IgD-negative memory B cell (primary cell): ENCODE results near the gene NSUN6. TPM values are rescaled to one million over a fixed set of nuclear protein-coding genes. Genes with fewer than 3 reads are reported as not detected.

ENCODE experiments used
- H3K27ac Mint-ChIP-seq, 3 donors: one replicate each; pipeline ENCODE4 v1.8.0; 2020 to 2022; ENCODE audit warnings: mild to moderate bottlenecking in 3 of 3, mixed read lengths in 3 of 3, moderate library complexity in 1 of 3
- H3K27me3 Mint-ChIP-seq: one replicate; pipeline ENCODE4 v1.8.0; 2021; ENCODE audit warnings: mixed read lengths
- H3K36me3 Mint-ChIP-seq: one replicate; pipeline ENCODE4 v1.8.0; 2020; ENCODE audit warnings: mild to moderate bottlenecking, mixed read lengths
- H3K4me1 Mint-ChIP-seq, 3 donors: one replicate each; pipeline ENCODE4 v1.8.0; 2020 to 2022; ENCODE audit warnings: mixed read lengths in 3 of 3, mild to moderate bottlenecking in 1 of 3
- H3K4me3 Mint-ChIP-seq, 4 donors: one replicate each; pipeline ENCODE4 v1.8.0; 2020 to 2022; ENCODE audit warnings: mild to moderate bottlenecking in 4 of 4, mixed read lengths in 4 of 4, moderate library complexity in 3 of 4
- H3K9me3 Mint-ChIP-seq, 3 donors: one replicate each; pipeline ENCODE4 v1.8.0; 2020 to 2021; ENCODE audit warnings: mixed read lengths in 3 of 3, mild to moderate bottlenecking in 1 of 3
- polyA plus RNA-seq: library from polyadenylated mRNA; unstranded; fragments of 300-500 nt; fragmentation: Illumina TruSeq; gene quantifications from one replicate; pipeline ENCODE4 v1.2.3, GENCODE V29; 2021

Gene NSUN6
- polyA plus RNA-seq, 1 donor from 2014 or later, result 8.6 TPM

- Mint-ChIP-seq H3K27ac (no peak overlapping the region), H3K4me1 (peaks cover 0 to 3% (median 0%) of the 10 kb centered on the region in 3 donors), H3K27me3 (no peaks in the 10 kb centered on the region), H3K36me3 (peaks cover 15% of the 10 kb centered on the region), H3K4me3 (no peak overlapping the region), H3K9me3 (peaks cover 1 to 7% (median 3%) of the 10 kb centered on the region in 3 donors)
These were observed 118.4 kb downstream of the NSUN6 start for GRCh38 chr10:18532881-18533535.

- Mint-ChIP-seq H3K27ac (no peak overlapping the region), H3K36me3 (peaks cover 12% of the 10 kb centered on the region), H3K4me3 (no peak overlapping the region), H3K4me1 (no peaks in the 10 kb centered on the region), H3K9me3 (peaks cover 1 to 7% (median 3%) of the 10 kb centered on the region in 3 donors), H3K27me3 (no peaks in the 10 kb centered on the region)
These were observed 123.1 kb downstream of the NSUN6 start for GRCh38 chr10:18528292-18528691.

GRCh38 chr10:18527687-18528086 is 123.7 kb downstream of the NSUN6 start:
- H3K27me3 Mint-ChIP-seq, result no peaks in the 10 kb centered on the region
- no peak overlapping the region for H3K4me3 Mint-ChIP-seq
- H3K4me1 Mint-ChIP-seq, result no peaks in the 10 kb centered on the region
- H3K27ac Mint-ChIP-seq, result no peak overlapping the region
- H3K9me3 Mint-ChIP-seq, result peaks cover 1 to 7% (median 3%) of the 10 kb centered on the region in 3 donors
- peaks cover 12% of the 10 kb centered on the region for H3K36me3 Mint-ChIP-seq

- no peaks in the 10 kb centered on the region for H3K4me1 Mint-ChIP-seq
- no peaks in the 10 kb centered on the region for H3K27me3 Mint-ChIP-seq
- peaks cover 6% of the 10 kb centered on the region for H3K36me3 Mint-ChIP-seq
- peaks cover 0 to 1% (median 0%) of the 10 kb centered on the region in 3 donors for H3K9me3 Mint-ChIP-seq
- no peak overlapping the region for H3K27ac Mint-ChIP-seq
- no peak overlapping the region for H3K4me3 Mint-ChIP-seq
These were observed 127.5 kb downstream of the NSUN6 start for GRCh38 chr10:18523858-18524257.

- no peaks in the 10 kb centered on the region for H3K27me3 Mint-ChIP-seq
- no peak overlapping the region for H3K27ac Mint-ChIP-seq
- H3K4me3 Mint-ChIP-seq, result no peak overlapping the region
- H3K4me1 Mint-ChIP-seq, result no peaks in the 10 kb centered on the region
- peaks cover 0 to 1% (median 0%) of the 10 kb centered on the region in 3 donors for H3K9me3 Mint-ChIP-seq
- H3K36me3 Mint-ChIP-seq, result peaks cover 8% of the 10 kb centered on the region
These were observed 128.4 kb downstream of the NSUN6 start for GRCh38 chr10:18523025-18523424.

- H3K4me1 Mint-ChIP-seq, result no peaks in the 10 kb centered on the region
- no peaks in the 10 kb centered on the region for H3K27me3 Mint-ChIP-seq
- H3K4me3 Mint-ChIP-seq, result no peak overlapping the region
- no peak overlapping the region for H3K27ac Mint-ChIP-seq
- peaks cover 0 to 11% (median 1%) of the 10 kb centered on the region in 3 donors for H3K9me3 Mint-ChIP-seq
- H3K36me3 Mint-ChIP-seq, result peaks cover 11% of the 10 kb centered on the region
These were observed 134.5 kb downstream of the NSUN6 start for GRCh38 chr10:18516851-18517250.

- Mint-ChIP-seq H3K9me3 (peaks cover 1 to 11% (median 4%) of the 10 kb centered on the region in 3 donors), H3K27me3 (no peaks in the 10 kb centered on the region), H3K27ac (no peak overlapping the region)
These were observed 136.8 kb downstream of the NSUN6 start for GRCh38 chr10:18514537-18514936.

GRCh38 chr10:18508587-18508986 is 142.8 kb downstream of the NSUN6 start:
- H3K4me1 Mint-ChIP-seq, result no peaks in the 10 kb centered on the region
- peaks cover 1 to 7% (median 4%) of the 10 kb centered on the region in 3 donors for H3K9me3 Mint-ChIP-seq
- no peak overlapping the region for H3K4me3 Mint-ChIP-seq
- H3K27ac Mint-ChIP-seq, result peak overlapping the region in 1 of 3 donors; percentile 31
- no peaks in the 10 kb centered on the region for H3K27me3 Mint-ChIP-seq
- peaks cover 3% of the 10 kb centered on the region for H3K36me3 Mint-ChIP-seq

More at GRCh38 chr10:18514537-18514936, 136.8 kb downstream of the NSUN6 start:
- Mint-ChIP-seq H3K36me3 (peaks cover 11% of the 10 kb centered on the region), H3K4me3 (no peak overlapping the region), H3K4me1 (no peaks in the 10 kb centered on the region)

GRCh38 chr10:18505456-18506118 is 145.8 kb downstream of the NSUN6 start:
- no peaks in the 10 kb centered on the region for H3K36me3 Mint-ChIP-seq
- H3K27ac Mint-ChIP-seq, result peak overlapping the region in 1 of 3 donors; percentile 31
- no peaks in the 10 kb centered on the region for H3K9me3 Mint-ChIP-seq

GRCh38 chr10:18504161-18504560 is 147.2 kb downstream of the NSUN6 start:
- H3K27ac Mint-ChIP-seq, result no peak overlapping the region
- H3K36me3 Mint-ChIP-seq, result no peaks in the 10 kb centered on the region
- H3K27me3 Mint-ChIP-seq, result no peaks in the 10 kb centered on the region
- no peaks in the 10 kb centered on the region for H3K4me1 Mint-ChIP-seq
- no peaks in the 10 kb centered on the region for H3K9me3 Mint-ChIP-seq
- H3K4me3 Mint-ChIP-seq, result no peak overlapping the region

More at GRCh38 chr10:18505456-18506118, 145.8 kb downstream of the NSUN6 start:
- no peak overlapping the region for H3K4me3 Mint-ChIP-seq
- no peaks in the 10 kb centered on the region for H3K27me3 Mint-ChIP-seq
- H3K4me1 Mint-ChIP-seq, result no peaks in the 10 kb centered on the region

GRCh38 chr10:18501629-18502028 is 149.8 kb downstream of the NSUN6 start:
- H3K4me3 Mint-ChIP-seq, result no peak overlapping the region
- H3K27ac Mint-ChIP-seq, result no peak overlapping the region
- no peaks in the 10 kb centered on the region for H3K9me3 Mint-ChIP-seq
- no peaks in the 10 kb centered on the region for H3K27me3 Mint-ChIP-seq
- H3K4me1 Mint-ChIP-seq, result no peaks in the 10 kb centered on the region
- no peaks in the 10 kb centered on the region for H3K36me3 Mint-ChIP-seq

GRCh38 chr10:18501198-18501597 is 150.2 kb downstream of the NSUN6 start:
- Mint-ChIP-seq H3K9me3 (no peaks in the 10 kb centered on the region), H3K4me1 (no peaks in the 10 kb centered on the region), H3K36me3 (no peaks in the 10 kb centered on the region), H3K27me3 (no peaks in the 10 kb centered on the region), H3K4me3 (no peak overlapping the region), H3K27ac (no peak overlapping the region)

- Mint-ChIP-seq H3K9me3 (no peaks in the 10 kb centered on the region), H3K36me3 (no peaks in the 10 kb centered on the region), H3K4me3 (no peak overlapping the region), H3K27ac (no peak overlapping the region), H3K27me3 (no peaks in the 10 kb centered on the region), H3K4me1 (no peaks in the 10 kb centered on the region)
These were observed 150.8 kb downstream of the NSUN6 start for GRCh38 chr10:18500576-18500975.

GRCh38 chr10:18498998-18499397 is 152.4 kb downstream of the NSUN6 start:
- no peaks in the 10 kb centered on the region for H3K27me3 Mint-ChIP-seq
- H3K9me3 Mint-ChIP-seq, result no peaks in the 10 kb centered on the region
- no peaks in the 10 kb centered on the region for H3K4me1 Mint-ChIP-seq
- H3K36me3 Mint-ChIP-seq, result no peaks in the 10 kb centered on the region
- no peak overlapping the region for H3K27ac Mint-ChIP-seq
- H3K4me3 Mint-ChIP-seq, result no peak overlapping the region

GRCh38 chr10:18497806-18498369 is 153.5 kb downstream of the NSUN6 start:
- H3K9me3 Mint-ChIP-seq, result no peaks in the 10 kb centered on the region
- no peak overlapping the region for H3K4me3 Mint-ChIP-seq
- H3K36me3 Mint-ChIP-seq, result no peaks in the 10 kb centered on the region
- H3K27me3 Mint-ChIP-seq, result no peaks in the 10 kb centered on the region
- no peaks in the 10 kb centered on the region for H3K4me1 Mint-ChIP-seq
- no peak overlapping the region for H3K27ac Mint-ChIP-seq
